ENCODE measurements around the gene MTG2. TPM values are rescaled to one million over a fixed set of nuclear protein-coding genes. Genes with fewer than 3 reads are reported as not detected.

Gene MTG2
- total and polyA plus RNA-seq, 2 of the 13 experiments (the other 11 are each of a cell fraction or from before 2014, with no cell fraction given), result 20.4 to 37.8 TPM

- TF ChIP-seq KLF11 (CRISPR knock-in tag; IDR thresholded peaks at IDR 0.05) (no peak), GTF3A (CRISPR knock-in tag; conservative IDR thresholded peaks at IDR 0.05) (no peak), PLRG1 (conservative IDR thresholded peaks at IDR 0.05) (no peak), ADNP (CRISPR knock-in tag; IDR thresholded peaks at IDR 0.05) (no peak), AKAP8 (CRISPR knock-in tag; IDR thresholded peaks at IDR 0.05) (peak; percentile 62), CREBL2 (CRISPR knock-in tag; IDR thresholded peaks at IDR 0.05; ENCODE audit: borderline replicate concordance) (no peak), ZBTB42 (CRISPR knock-in tag; IDR thresholded peaks at IDR 0.05) (no peak), HNF4G (IDR thresholded peaks at IDR 0.05; ENCODE audit: borderline replicate concordance, low read depth, low read length) (no peak), HNF4G (CRISPR knock-in tag; IDR thresholded peaks at IDR 0.05; ENCODE audit: borderline replicate concordance, low read depth) (no peak), ZNF547 (CRISPR knock-in tag; IDR thresholded peaks at IDR 0.05) (no peak), GMEB1 (CRISPR knock-in tag; IDR thresholded peaks at IDR 0.05; ENCODE audit: borderline replicate concordance) (peak; percentile 56; the same call in 1 of the 2 replicates), ZZZ3 (CRISPR knock-in tag; IDR thresholded peaks at IDR 0.05; ENCODE audit: borderline replicate concordance) (no peak), ZNF484 (CRISPR knock-in tag; IDR thresholded peaks at IDR 0.05; ENCODE audit: borderline replicate concordance, low read depth) (no peak), CBX1 (IDR thresholded peaks at IDR 0.05; ENCODE audit: low read depth) (no peak), ZNF768 (CRISPR knock-in tag; IDR thresholded peaks at IDR 0.05) (peak; percentile 27; the same call in 1 of the 2 replicates), ZNF3 (CRISPR knock-in tag; IDR thresholded peaks at IDR 0.05) (no peak), TOPORS (CRISPR knock-in tag; IDR thresholded peaks at IDR 0.05) (no peak), KLF15 (CRISPR knock-in tag; IDR thresholded peaks at IDR 0.05; ENCODE audit: borderline replicate concordance) (no peak)
- TF ChIP-seq, protein P1, sequence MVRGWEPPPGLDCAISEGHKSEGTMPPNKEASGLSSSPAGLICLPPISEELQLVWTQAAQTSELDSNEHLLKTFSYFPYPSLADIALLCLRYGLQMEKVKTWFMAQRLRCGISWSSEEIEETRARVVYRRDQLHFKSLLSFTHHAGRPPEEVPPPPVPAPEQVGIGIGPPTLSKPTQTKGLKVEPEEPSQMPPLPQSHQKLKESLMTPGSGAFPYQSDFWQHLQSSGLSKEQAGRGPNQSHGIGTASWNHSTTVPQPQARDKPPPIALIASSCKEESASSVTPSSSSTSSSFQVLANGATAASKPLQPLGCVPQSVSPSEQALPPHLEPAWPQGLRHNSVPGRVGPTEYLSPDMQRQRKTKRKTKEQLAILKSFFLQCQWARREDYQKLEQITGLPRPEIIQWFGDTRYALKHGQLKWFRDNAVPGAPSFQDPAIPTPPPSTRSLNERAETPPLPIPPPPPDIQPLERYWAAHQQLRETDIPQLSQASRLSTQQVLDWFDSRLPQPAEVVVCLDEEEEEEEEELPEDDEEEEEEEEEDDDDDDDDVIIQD (CRISPR knock-in tag; IDR thresholded peaks at IDR 0.05; ENCODE audit: low read depth), result no peak
- TF ChIP-seq, protein P2, sequence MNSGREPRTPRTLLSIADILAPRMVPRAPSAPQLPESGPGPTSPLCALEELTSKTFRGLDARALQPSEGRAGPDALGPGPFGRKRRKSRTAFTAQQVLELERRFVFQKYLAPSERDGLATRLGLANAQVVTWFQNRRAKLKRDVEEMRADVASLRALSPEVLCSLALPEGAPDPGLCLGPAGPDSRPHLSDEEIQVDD (CRISPR knock-in tag; IDR thresholded peaks at IDR 0.05; ENCODE audit: borderline replicate concordance), result no peak
- TF ChIP-seq, protein P3, sequence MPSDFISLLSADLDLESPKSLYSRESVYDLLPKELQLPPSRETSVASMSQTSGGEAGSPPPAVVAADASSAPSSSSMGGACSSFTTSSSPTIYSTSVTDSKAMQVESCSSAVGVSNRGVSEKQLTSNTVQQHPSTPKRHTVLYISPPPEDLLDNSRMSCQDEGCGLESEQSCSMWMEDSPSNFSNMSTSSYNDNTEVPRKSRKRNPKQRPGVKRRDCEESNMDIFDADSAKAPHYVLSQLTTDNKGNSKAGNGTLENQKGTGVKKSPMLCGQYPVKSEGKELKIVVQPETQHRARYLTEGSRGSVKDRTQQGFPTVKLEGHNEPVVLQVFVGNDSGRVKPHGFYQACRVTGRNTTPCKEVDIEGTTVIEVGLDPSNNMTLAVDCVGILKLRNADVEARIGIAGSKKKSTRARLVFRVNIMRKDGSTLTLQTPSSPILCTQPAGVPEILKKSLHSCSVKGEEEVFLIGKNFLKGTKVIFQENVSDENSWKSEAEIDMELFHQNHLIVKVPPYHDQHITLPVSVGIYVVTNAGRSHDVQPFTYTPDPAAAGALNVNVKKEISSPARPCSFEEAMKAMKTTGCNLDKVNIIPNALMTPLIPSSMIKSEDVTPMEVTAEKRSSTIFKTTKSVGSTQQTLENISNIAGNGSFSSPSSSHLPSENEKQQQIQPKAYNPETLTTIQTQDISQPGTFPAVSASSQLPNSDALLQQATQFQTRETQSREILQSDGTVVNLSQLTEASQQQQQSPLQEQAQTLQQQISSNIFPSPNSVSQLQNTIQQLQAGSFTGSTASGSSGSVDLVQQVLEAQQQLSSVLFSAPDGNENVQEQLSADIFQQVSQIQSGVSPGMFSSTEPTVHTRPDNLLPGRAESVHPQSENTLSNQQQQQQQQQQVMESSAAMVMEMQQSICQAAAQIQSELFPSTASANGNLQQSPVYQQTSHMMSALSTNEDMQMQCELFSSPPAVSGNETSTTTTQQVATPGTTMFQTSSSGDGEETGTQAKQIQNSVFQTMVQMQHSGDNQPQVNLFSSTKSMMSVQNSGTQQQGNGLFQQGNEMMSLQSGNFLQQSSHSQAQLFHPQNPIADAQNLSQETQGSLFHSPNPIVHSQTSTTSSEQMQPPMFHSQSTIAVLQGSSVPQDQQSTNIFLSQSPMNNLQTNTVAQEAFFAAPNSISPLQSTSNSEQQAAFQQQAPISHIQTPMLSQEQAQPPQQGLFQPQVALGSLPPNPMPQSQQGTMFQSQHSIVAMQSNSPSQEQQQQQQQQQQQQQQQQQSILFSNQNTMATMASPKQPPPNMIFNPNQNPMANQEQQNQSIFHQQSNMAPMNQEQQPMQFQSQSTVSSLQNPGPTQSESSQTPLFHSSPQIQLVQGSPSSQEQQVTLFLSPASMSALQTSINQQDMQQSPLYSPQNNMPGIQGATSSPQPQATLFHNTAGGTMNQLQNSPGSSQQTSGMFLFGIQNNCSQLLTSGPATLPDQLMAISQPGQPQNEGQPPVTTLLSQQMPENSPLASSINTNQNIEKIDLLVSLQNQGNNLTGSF (CRISPR knock-in tag; IDR thresholded peaks at IDR 0.05), result no peak
Measured at GRCh38 chr20:62141397-62142251, 41.2 kb upstream of the MTG2 start (continued).

Measured in HepG2 (cell line).